M059J (cell line): ENCODE results near the gene PTH1R. TPM values are rescaled to one million over a fixed set of nuclear protein-coding genes. Genes with fewer than 3 reads are reported as not detected.
"Not testable (repeated sequence)": the region's sequence is repeated elsewhere in the genome, so short reads cannot be mapped to it uniquely, and the experiment has no call there.

Experiments used
- DNase-seq: peaks from one replicate; pipeline ENCODE4 v3.0.0-alpha.2; 2012; ENCODE audit warnings: low read depth
- total RNA-seq: library from RNA; depleted of rRNA; stranded (reverse); fragments of >200 nt; shearing (Covaris generic); gene quantifications from 2 replicates; pipeline ENCODE4 v1.2.3, GENCODE V29; 2014

Gene PTH1R
- total RNA-seq, 1 experiment from 2014 or later, result 1.4 TPM

- no peak for DNase-seq
Observed at GRCh38 chr3:46899151-46900006, 21.9 kb downstream of the PTH1R start.

- no peak for DNase-seq
Observed at GRCh38 chr3:46900007-46900292, 22.4 kb downstream of the PTH1R start.

GRCh38 chr3:46900356-46900755, 22.8 kb downstream of the PTH1R start:
- DNase-seq, result no peak

GRCh38 chr3:46901061-46901460, 23.5 kb downstream of the PTH1R start:
- no peak for DNase-seq

GRCh38 chr3:46901591-46902187, 24.2 kb downstream of the PTH1R start:
- DNase-seq, result no peak

- no peak for DNase-seq
Observed at GRCh38 chr3:46902188-46902631, 24.7 kb downstream of the PTH1R start.

GRCh38 chr3:46903341-46904302, 26.1 kb downstream of the PTH1R start:
- peak; percentile 78 for DNase-seq

GRCh38 chr3:46904303-46905212, 27.0 kb downstream of the PTH1R start:
- DNase-seq, result no peak

GRCh38 chr3:46905213-46905560, 27.7 kb downstream of the PTH1R start:
- no peak for DNase-seq

GRCh38 chr3:46905661-46906451, 28.3 kb downstream of the PTH1R start:
- no peak for DNase-seq

GRCh38 chr3:46906471-46907058, 29.0 kb downstream of the PTH1R start:
- DNase-seq, result no peak

GRCh38 chr3:46907271-46907670, 29.8 kb downstream of the PTH1R start:
- DNase-seq, result no peak

GRCh38 chr3:46907960-46908293, 30.4 kb downstream of the PTH1R start:
- no peak for DNase-seq

- DNase-seq, result no peak
Observed at GRCh38 chr3:46908294-46908985, 30.9 kb downstream of the PTH1R start.

GRCh38 chr3:46908986-46909534, 31.5 kb downstream of the PTH1R start:
- DNase-seq, result no peak

GRCh38 chr3:46909535-46910161, 32.1 kb downstream of the PTH1R start:
- peak; percentile 74 for DNase-seq

GRCh38 chr3:46910166-46910760, 32.7 kb downstream of the PTH1R start:
- DNase-seq, result no peak

- DNase-seq, result not testable (repeated sequence)
Observed at GRCh38 chr3:46910914-46911313, 33.4 kb downstream of the PTH1R start.
